Measurements from ENCODE around the gene FGD4. TPM values are rescaled to one million over a fixed set of nuclear protein-coding genes. Genes with fewer than 3 reads are reported as not detected.

FGD4 gene
- total and polyA plus RNA-seq, 2 of the 4 experiments (the other 2 are of a cell fraction) = 2.1 to 8.8 TPM

DNA sequence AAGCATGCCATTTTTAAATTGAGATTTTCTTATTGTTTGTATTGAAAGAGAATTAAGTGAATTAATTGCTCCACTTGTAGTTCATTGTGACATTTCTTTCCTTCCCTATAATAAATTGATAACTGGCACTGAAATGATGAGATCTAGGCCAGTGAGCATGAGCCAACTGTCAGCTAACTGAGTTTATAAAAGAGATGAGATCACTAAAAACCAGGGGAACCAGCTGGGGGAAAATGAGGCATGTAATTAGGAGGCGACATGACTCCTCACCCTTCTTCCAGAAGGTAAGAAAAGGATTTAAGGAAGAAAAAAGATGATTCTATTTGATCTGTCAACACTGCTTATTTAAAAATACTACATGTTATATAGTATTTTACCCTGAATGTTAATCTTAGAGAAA lies 175.2 kb downstream of the FGD4 start:
- ATAC-seq (ENCODE audit: low read depth) = no peak
- Histone ChIP-seq H3K56ac (ENCODE audit: extremely low read depth, insufficient read depth, low read length) (no peak overlapping the region), H3K4me3 (ENCODE audit: insufficient read depth, low read depth, low read length) (no peak overlapping the region), H4K20me1 (ENCODE audit: insufficient read depth, low read length) (no peaks in the 10 kb centered on the region; the same call in 1 of the 2 replicates), H2BK20ac (ENCODE audit: low read depth, low read length) (no peak overlapping the region), H2BK15ac (ENCODE audit: low read depth, low read length) (no peak overlapping the region), H3K79me1 (ENCODE audit: low read depth in 1 of 2, low read length in 2 of 2) (peaks cover 10 to 31% of the 10 kb centered on the region in 2 experiments; a peak in 3 of 4 replicates), H4K8ac (ENCODE audit: low read depth in 2 of 2, low read length in 2 of 2) (no peak overlapping the region), H3K14ac (replicated peaks; ENCODE audit: low read depth, low read length) (no peak overlapping the region), H4K5ac (ENCODE audit: low read depth, low read length) (no peak overlapping the region), H2BK5ac (ENCODE audit: low read depth, low read length, poor library complexity, severe bottlenecking) (no peak overlapping the region), H3K9ac (ENCODE audit: low read depth, low read length) (no peak overlapping the region), H3K36me3 (ENCODE audit: control insufficient read depth, insufficient read depth, low read length) (peaks cover 6% of the 10 kb centered on the region; the same call in 1 of the 2 replicates), H4K91ac (ENCODE audit: insufficient read depth, low read depth, low read length) (no peak overlapping the region), H3K18ac (ENCODE audit: low read depth, low read length) (no peak overlapping the region), H3K4me1 (ENCODE audit: control insufficient read depth, insufficient read depth, low read length) (no peaks in the 10 kb centered on the region), H3K27me3 (ENCODE audit: control insufficient read depth, insufficient read depth, low read length) (no peaks in the 10 kb centered on the region), H3K4ac (ENCODE audit: low read depth, low read length) (no peak overlapping the region), H3K9me1 (ENCODE audit: insufficient read depth, low read length) (peaks cover 9% of the 10 kb centered on the region; the same call in 1 of the 2 replicates), H3K4me2 (ENCODE audit: low read depth, low read length) (no peak overlapping the region), H3K23ac (ENCODE audit: low read depth, low read length) (no peak overlapping the region), H2BK120ac (ENCODE audit: low read depth, low read length) (no peak overlapping the region), H2AK5ac (ENCODE audit: low read depth, low read length) (no peak overlapping the region), H2AFZ (replicated peaks; ENCODE audit: low read length, poor library complexity) (no peak overlapping the region), H2AK9ac (replicated peaks; ENCODE audit: low read depth, low read length, poor library complexity) (no peak overlapping the region), H3K27ac (ENCODE audit: insufficient read depth, low read length) (no peak overlapping the region), H3K9me3 (ENCODE audit: control insufficient read depth, insufficient read depth, low read length) (no peaks in the 10 kb centered on the region)
- intact Hi-C loops (cut with micrococcal nuclease) (no loop called here), in situ Hi-C loops (cut with MboI; ENCODE audit: low sequenced_read_pairs) (no loop called here), dilution Hi-C loops (cut with HindIII; ENCODE audit: low sequenced_read_pairs, unreplicated experiment) (no loop called here)
- CTCF ChIA-PET = interaction anchor here (1.1 kb wide), 1 partner anchor 98 kb away, joined by 7 read pairs; no protein-coding TSS in a partner anchor
- no peak for DNase-seq
- no CpG with 5 or more reads among the region's 1 CpG for WGBS, 2 experiments (ENCODE audit: extremely low coverage in 2 of 2, insufficient read length in 1 of 2)
- no TSS peak for BruUV-seq (replicated peaks)
- TF ChIP-seq CEBPB (IDR thresholded peaks at IDR 0.05; ENCODE audit: low read depth, low read length) (no peak), NFE2L2 (IDR thresholded peaks at IDR 0.05; ENCODE audit: low read depth, low read length) (no peak), BHLHE40 (IDR thresholded peaks at IDR 0.05; ENCODE audit: low read depth, low read length) (no peak), SMC3 (IDR thresholded peaks at IDR 0.05; ENCODE audit: low read depth, low read length) (no peak), RAD21 (IDR thresholded peaks at IDR 0.05; ENCODE audit: low read length) (no peak), CHD1 (IDR thresholded peaks at IDR 0.05; ENCODE audit: low read depth, low read length) (no peak), POLR2A (IDR thresholded peaks at IDR 0.05; ENCODE audit: low read depth, low read length) (no peak), USF2 (IDR thresholded peaks at IDR 0.05; ENCODE audit: low read depth, low read length) (no peak), MAFK (IDR thresholded peaks at IDR 0.05; ENCODE audit: low read depth, low read length) (no peak), FOS (IDR thresholded peaks at IDR 0.05; ENCODE audit: low read depth, low read length) (no peak), RFX5 (IDR thresholded peaks at IDR 0.05; ENCODE audit: low read depth, low read length) (no peak), ELK1 (IDR thresholded peaks at IDR 0.05; ENCODE audit: borderline replicate concordance, low read depth, low read length) (no peak), MXI1 (IDR thresholded peaks at IDR 0.05; ENCODE audit: borderline replicate concordance, low read depth, low read length) (no peak), MAZ (IDR thresholded peaks at IDR 0.05; ENCODE audit: borderline replicate concordance, low read depth, low read length) (no peak), RCOR1 (IDR thresholded peaks at IDR 0.05; ENCODE audit: insufficient replicate concordance, low read length) (no peak)
- TF ChIP-seq, protein P1, sequence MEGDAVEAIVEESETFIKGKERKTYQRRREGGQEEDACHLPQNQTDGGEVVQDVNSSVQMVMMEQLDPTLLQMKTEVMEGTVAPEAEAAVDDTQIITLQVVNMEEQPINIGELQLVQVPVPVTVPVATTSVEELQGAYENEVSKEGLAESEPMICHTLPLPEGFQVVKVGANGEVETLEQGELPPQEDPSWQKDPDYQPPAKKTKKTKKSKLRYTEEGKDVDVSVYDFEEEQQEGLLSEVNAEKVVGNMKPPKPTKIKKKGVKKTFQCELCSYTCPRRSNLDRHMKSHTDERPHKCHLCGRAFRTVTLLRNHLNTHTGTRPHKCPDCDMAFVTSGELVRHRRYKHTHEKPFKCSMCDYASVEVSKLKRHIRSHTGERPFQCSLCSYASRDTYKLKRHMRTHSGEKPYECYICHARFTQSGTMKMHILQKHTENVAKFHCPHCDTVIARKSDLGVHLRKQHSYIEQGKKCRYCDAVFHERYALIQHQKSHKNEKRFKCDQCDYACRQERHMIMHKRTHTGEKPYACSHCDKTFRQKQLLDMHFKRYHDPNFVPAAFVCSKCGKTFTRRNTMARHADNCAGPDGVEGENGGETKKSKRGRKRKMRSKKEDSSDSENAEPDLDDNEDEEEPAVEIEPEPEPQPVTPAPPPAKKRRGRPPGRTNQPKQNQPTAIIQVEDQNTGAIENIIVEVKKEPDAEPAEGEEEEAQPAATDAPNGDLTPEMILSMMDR (conservative IDR thresholded peaks at IDR 0.05; ENCODE audit: low read depth, low read length) = no peak
- POLR2A ChIA-PET (ENCODE audit: unreplicated experiment) = no interaction called here

All from IMR-90 (cell line).